ENCODE data around the gene PRDM16.

The PRDM16 gene

DNA sequence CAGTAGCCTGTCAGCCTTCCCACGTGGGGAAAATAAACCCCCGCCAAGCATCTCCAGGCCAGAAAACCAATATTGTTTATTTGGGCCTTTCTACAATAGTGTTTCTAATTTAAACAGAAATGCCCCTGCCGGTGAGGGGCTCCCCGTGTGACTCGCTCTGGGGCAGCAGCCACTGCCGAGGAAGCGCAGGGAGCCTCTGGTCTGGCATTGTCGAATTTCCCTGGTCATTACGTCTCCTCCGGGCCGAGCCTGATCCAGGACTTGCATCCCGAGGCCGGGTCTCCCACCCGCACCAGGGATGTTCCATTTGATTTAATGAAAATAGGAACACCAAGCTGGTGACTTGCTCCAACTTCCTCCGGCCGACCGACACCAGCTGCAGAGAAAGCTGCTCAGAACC, 20.5 kb downstream of the PRDM16 start:
- H3K27me3 Mint-ChIP-seq: peaks cover 40% of the 10 kb centered on the region
- no peaks in the 10 kb centered on the region for H3K36me3 Mint-ChIP-seq
- no peak overlapping the region for H3K4me3 Mint-ChIP-seq
- no peaks in the 10 kb centered on the region for H3K9me3 Mint-ChIP-seq
- ATAC-seq: no peak
- no peak overlapping the region for H3K27ac Mint-ChIP-seq
- H3K4me1 Mint-ChIP-seq: no peaks in the 10 kb centered on the region

DNA sequence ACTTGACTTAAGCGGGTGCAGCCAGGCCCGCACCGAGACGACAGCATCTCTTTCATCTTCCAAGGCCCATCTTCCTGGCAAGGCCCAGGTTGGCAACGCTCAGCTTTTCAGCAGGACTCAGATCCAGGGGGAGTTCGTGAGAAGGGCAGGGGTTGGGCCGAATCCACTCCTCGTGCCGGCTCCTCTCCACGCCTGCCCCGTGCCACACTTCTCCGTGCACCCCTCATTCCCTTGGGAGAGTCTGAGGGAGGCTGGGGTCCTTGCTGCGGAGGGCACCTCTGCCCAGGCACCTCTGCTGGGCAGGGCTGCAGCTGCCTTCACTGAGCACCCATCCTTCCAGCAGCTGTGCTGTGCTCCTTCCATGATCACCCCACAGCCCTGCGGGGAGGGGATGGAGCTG, 22.3 kb downstream of the PRDM16 start:
- Mint-ChIP-seq H3K36me3 (no peaks in the 10 kb centered on the region), H3K27me3 (peaks cover 46% of the 10 kb centered on the region), H3K9me3 (no peaks in the 10 kb centered on the region), H3K27ac (no peak overlapping the region), H3K4me3 (no peak overlapping the region), H3K4me1 (no peaks in the 10 kb centered on the region)
- ATAC-seq: no peak

DNA sequence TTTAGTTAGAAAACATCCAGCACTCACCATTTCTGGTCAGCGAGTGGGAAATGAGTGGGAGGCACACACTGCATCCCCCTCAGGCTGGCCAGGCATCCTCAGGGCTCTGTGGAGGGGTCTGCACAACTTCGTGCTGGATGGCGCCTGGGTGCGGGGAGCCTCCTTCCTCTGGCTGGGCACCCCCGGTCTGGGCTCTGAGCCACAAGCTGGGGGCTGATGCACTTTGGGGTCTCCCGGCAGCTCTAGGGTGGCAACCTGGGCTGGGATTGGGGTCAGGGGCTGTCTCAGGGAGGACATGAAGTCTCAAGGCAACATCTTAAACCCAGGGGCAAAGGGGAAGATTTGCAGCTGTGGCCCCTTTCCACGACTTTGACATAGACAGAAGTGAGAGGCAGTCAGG, 23.5 kb downstream of the PRDM16 start:
- H3K27me3 Mint-ChIP-seq: peaks cover 53% of the 10 kb centered on the region
- no peaks in the 10 kb centered on the region for H3K4me1 Mint-ChIP-seq

DNA sequence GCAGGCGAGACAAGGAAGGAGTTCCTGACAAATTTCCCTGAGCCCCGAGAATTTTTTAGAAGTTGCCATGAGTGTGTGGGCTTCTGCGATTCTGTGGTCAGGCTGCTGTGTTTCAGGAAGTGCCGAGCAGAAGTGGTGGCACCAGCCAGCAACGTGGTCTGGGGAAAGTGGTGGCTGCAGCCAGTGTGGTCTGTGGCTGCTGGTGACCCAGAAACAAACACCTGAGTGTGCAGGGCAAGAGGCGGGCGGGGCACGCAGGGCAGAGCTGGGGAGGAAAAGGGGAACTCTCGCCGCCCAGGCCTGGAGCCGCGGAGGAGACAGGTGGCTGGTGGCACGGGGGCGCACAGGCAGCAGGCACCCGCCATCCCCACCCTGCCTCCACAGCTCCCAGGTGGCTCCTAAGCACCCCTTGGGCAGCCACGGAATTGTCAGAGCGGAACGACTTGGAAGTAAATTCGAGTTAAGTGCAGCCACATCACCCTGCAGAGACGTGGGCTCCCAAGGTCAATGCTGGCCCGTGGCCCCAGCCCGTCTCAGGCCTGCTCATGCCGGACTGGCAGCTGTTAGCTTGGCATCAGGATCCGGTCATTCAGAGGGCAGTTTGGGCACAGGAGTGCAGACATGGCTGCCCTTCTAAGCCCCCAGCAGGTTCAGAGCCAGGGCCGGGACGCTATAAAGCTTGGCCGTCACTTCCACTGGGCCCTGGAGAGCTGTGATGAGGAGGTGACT, 25.1 kb downstream of the PRDM16 start:
- Mint-ChIP-seq H3K27me3 (peaks cover 67% of the 10 kb centered on the region), H3K4me3 (no peak overlapping the region), H3K27ac (no peak overlapping the region), H3K9me3 (no peaks in the 10 kb centered on the region), H3K36me3 (no peaks in the 10 kb centered on the region), H3K4me1 (no peaks in the 10 kb centered on the region)
- ATAC-seq: no peak

More for the DNA sequence above, 23.5 kb downstream of the PRDM16 start:
- Mint-ChIP-seq H3K36me3 (no peaks in the 10 kb centered on the region), H3K27ac (no peak overlapping the region), H3K4me3 (no peak overlapping the region), H3K9me3 (no peaks in the 10 kb centered on the region)
- no peak for ATAC-seq

DNA sequence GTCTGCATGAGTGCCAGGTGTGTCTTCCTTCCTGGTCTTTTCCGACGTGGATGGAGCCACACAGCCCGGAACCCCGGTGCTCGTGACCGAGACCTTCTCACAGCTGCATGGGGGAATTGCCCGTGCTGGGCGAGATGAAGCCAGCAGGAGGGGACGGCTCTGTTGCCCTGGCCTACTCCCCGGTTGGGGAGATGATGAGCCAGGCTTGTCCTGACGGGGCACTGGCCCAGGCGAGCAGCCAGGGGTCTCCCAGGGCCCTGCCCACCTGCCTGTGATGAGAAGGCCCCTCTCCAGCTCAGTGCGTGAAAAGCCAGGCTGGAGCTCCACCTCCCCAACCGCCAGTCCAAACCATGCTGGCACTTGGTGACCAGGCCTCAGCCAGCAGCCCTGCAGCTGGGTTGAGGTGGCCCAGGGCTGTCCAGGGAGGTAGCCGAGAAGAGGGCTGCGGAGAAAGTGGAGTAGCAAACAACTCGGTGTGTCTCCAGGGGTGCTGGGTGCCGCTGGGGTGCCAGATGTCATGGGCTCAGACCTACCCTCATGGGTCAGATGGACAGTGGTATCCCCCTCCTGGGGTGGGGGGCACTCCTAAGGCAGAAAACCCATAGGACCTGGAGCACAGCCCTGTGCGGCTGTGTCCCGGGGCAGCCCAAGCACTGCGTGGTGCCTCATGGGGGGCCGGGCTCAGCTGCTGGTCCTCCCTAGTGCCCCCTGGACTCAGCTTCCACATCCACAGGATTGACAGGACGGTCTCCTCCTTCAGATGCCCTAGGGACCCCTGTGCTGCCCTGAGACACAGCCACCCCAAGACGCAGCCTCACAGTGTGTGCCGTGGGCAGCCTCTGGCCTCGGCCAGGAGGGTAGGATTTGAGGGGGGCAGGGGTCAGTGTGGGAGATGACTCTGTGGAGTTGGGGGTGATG, 26.1 kb downstream of the PRDM16 start:
- H3K9me3 Mint-ChIP-seq: no peaks in the 10 kb centered on the region
- no peak for ATAC-seq
- H3K4me3 Mint-ChIP-seq: no peak overlapping the region
- H3K27me3 Mint-ChIP-seq: peaks cover 77% of the 10 kb centered on the region
- H3K4me1 Mint-ChIP-seq: no peaks in the 10 kb centered on the region
- no peak overlapping the region for H3K27ac Mint-ChIP-seq
- H3K36me3 Mint-ChIP-seq: no peaks in the 10 kb centered on the region

DNA sequence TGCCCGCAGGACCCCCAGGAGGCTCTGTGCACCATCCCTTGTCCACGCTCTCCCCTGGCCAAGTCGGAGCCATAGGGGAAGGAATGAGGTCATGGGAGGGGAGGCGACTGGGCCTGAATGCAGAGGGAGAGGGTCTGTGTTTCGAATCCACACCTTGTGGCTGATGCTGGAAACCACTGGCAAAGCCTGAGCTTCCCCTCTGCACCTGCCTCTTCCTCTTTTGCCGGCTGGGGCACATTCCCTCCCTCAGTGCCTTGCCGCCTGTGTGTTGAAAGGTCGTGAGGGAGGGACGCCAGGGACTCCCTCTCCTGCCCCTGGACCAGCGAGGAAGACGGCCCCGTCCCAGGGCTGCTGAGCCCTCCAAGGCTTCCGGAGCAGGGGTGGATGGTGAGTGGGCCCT, 27.3 kb downstream of the PRDM16 start:
- Mint-ChIP-seq H3K36me3 (no peaks in the 10 kb centered on the region), H3K9me3 (no peaks in the 10 kb centered on the region), H3K4me3 (no peak overlapping the region), H3K27ac (no peak overlapping the region), H3K4me1 (no peaks in the 10 kb centered on the region), H3K27me3 (peaks cover 78% of the 10 kb centered on the region)
- no peak for ATAC-seq

DNA sequence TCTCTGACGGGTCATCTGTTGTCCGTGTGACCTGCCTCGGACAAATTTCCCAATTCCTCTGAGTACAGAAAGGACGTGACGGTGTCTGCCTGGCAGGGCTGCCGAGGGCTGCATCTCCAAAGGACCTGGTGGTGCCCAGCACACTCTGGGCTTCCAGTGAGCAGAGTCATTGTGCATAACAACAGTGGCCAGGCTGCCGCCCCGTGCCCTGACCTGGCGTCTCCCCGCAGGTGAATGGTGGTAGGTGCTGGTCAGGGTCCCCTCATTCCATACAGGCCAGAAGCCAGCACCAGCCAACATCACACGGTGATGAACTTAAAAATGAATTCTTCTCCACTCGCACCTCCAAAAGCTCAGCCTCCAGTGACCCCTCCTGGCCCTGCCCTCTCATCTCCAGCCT, 28.2 kb downstream of the PRDM16 start:
- Mint-ChIP-seq H3K4me3 (no peak overlapping the region), H3K27me3 (peaks cover 69% of the 10 kb centered on the region), H3K9me3 (no peaks in the 10 kb centered on the region), H3K4me1 (no peaks in the 10 kb centered on the region), H3K36me3 (no peaks in the 10 kb centered on the region), H3K27ac (no peak overlapping the region)
- ATAC-seq: no peak

DNA sequence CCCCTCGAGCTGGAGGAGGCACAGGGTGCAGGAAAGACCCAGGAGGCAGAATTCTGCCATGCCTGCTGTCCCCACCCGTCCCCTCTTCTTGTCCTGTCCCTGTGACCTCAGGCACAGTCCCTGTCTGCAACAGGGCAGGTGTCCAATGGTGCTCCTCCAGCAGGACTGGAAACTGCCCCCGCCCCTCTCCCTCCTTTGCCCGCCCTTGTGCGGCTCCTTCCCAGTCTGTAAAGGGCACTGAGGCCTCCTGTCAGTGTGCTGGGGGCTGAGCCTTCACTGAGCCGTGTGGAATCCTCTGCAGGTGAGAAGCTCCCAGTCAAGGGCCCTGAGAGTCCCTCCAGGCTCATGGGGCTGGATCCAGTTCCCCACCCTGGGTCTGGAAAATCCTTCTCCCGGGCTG, 28.9 kb downstream of the PRDM16 start:
- ATAC-seq: no peak
- no peak overlapping the region for H3K4me3 Mint-ChIP-seq
- H3K27ac Mint-ChIP-seq: no peak overlapping the region
- no peaks in the 10 kb centered on the region for H3K9me3 Mint-ChIP-seq
- no peaks in the 10 kb centered on the region for H3K36me3 Mint-ChIP-seq
- peaks cover 64% of the 10 kb centered on the region for H3K27me3 Mint-ChIP-seq
- no peaks in the 10 kb centered on the region for H3K4me1 Mint-ChIP-seq

DNA sequence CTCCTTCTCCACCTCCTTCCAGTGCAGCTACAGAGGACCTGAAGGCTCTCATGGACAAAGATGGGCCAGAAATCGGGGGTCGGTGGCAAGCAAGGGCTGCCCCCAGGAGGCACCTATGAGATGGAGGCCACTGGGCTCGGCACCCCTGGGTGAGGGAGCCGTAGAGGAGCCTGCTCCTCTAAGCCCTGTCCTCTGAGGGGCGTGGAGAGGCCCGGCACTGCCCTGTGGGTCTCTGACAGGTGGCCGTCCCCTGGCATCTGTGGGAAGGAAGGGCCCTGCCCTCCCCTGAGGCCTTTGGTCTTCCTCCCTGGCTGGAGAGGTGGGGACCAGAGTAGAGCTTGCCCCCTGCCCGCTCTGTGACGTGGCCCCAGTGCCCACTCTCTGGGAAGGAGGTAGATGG, 30.9 kb downstream of the PRDM16 start:
- no peak for ATAC-seq
- H3K36me3 Mint-ChIP-seq: no peaks in the 10 kb centered on the region
- H3K27me3 Mint-ChIP-seq: peaks cover 53% of the 10 kb centered on the region
- no peaks in the 10 kb centered on the region for H3K9me3 Mint-ChIP-seq
- no peaks in the 10 kb centered on the region for H3K4me1 Mint-ChIP-seq
- H3K4me3 Mint-ChIP-seq: no peak overlapping the region
- no peak overlapping the region for H3K27ac Mint-ChIP-seq

DNA sequence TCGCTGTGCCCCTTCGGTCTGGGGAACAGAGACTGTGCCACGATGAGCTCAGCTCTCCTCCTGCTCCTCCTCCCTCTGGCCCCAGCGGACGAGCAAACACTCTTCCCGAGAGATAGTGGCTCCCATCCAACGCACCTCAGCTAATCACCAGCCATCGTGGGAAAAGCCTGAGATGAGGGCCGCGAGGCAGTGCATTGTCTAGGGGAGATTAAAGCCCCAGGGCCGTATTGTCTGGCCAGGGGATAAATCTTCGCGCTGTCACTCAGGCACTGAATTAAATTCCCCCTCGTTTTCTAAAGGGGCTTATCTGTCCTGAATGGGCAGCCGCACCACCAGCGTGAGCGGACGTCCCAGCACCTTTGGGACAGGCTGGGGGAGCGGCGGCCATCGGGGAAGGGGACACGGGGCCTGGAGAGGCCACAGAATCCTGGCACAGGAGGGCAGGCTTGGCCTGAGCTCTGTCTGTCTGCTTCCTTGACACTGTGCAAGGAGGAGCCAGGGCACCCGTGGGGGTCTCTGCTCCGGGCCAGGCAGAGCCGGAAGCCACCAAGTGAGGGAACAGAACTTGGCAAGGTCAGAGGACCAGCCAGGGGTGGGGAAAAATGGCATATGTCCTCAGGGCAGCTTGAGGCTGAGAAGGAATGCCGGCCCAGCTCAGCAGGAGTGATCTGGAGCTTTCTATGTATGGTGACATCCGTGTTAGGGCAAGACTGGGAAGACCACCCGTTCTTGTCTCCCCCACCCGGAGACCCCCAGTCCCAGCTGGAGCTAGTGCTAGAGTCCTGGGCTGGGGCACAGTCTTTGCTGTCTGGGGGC, 32.3 kb downstream of the PRDM16 start:
- Mint-ChIP-seq H3K9me3 (no peaks in the 10 kb centered on the region), H3K27me3 (peaks cover 46% of the 10 kb centered on the region), H3K4me1 (no peaks in the 10 kb centered on the region), H3K27ac (no peak overlapping the region), H3K4me3 (no peak overlapping the region), H3K36me3 (no peaks in the 10 kb centered on the region)
- no peak for ATAC-seq

DNA sequence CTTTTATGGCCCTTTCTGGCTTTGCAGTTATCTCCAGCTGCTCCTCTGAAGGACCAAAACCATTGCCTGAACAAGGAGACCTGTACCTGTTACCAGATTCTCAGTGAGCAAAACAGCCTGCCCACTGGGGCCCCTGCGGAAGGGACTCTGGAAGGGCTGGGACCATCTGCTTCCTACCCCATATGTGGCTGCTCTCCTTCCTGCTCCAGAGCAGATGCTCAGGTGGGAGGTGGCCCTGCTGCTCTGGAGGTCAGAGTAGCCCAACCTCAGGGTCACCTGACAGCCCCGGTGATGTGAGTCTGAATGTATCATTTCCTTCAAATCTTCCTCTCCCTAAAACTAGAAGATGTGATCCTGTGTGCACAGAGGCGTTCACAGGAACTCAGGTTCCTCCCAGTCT, 33.6 kb downstream of the PRDM16 start:
- Mint-ChIP-seq H3K27ac (no peak overlapping the region), H3K4me3 (no peak overlapping the region), H3K9me3 (peaks cover 2% of the 10 kb centered on the region), H3K4me1 (no peaks in the 10 kb centered on the region), H3K27me3 (peaks cover 37% of the 10 kb centered on the region), H3K36me3 (no peaks in the 10 kb centered on the region)
- ATAC-seq: no peak

DNA sequence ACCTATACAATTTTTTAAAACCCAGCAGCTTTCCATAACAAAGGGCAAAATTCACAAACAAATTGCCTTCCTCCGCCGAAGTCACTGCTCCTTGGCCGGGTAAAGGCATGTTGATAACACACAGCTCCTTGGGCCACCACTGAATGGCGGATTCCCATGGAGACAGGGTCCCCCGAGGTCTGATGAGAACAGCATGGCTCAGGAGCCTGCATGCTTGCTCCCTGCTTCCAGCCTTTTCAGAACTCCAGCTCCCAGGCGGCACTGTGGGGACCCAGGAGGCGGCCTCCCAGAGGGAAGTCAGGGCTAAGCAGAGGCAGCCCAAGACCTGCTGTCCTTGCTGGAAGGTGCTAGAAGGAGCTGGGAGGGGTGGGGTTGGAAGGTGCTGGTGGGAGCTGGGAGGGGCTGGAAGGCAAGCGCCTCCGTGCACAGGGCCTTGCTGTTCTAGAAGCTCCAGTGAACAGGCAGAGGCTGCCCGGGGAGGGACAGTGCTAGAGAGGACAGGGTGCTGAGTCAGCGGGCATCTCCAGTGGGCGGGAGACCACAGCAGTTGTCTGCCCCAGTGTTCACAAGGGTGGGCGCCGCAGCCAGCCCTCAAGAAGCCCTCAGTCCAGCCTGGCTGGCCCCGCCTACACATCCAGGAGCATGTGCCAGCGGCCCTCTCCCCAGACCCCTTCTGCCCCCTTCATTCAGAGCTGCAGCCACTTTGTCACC, 35.1 kb downstream of the PRDM16 start:
- Mint-ChIP-seq H3K9me3 (peaks cover 4% of the 10 kb centered on the region), H3K4me1 (no peaks in the 10 kb centered on the region), H3K27me3 (peaks cover 29% of the 10 kb centered on the region), H3K36me3 (no peaks in the 10 kb centered on the region), H3K27ac (no peak overlapping the region), H3K4me3 (no peak overlapping the region)
- no peak for ATAC-seq

DNA sequence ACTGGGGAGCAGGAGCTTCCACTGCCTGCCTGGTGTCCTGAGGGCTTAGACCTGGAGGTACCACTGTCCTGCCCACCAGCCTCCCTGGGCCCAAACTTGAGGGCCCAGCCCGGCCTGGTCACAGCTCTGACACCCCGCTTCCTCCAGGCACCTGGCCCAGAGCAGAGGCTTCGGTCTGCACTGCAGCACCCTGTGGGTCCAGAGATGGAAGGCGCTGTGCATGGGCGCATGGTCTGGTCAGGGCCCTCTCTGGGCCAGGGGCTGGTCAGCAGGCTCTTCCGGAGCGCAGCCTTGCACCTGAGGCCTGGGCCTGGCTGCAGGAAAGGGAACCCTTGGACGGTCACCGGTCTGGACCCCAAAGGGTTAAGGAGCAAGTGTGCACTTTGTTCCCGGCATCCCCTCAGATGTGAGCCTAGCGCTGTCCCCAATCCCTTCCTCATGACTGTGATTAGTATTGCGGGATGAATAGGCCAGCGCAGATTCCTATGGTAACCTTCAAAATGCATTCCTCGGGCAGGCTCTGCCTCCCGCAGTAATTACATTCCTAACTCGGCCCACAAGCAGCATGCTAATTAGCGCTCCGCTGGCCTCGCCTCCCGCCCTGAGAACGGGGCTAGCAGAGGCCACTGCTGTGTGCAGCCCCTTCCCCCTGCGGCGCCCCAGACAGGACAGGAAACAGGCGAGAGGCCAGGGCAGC, 36.3 kb downstream of the PRDM16 start:
- ATAC-seq: no peak
- no peaks in the 10 kb centered on the region for H3K4me1 Mint-ChIP-seq
- no peak overlapping the region for H3K27ac Mint-ChIP-seq
- no peak overlapping the region for H3K4me3 Mint-ChIP-seq
- H3K36me3 Mint-ChIP-seq: no peaks in the 10 kb centered on the region
- H3K9me3 Mint-ChIP-seq: peaks cover 4% of the 10 kb centered on the region
- peaks cover 17% of the 10 kb centered on the region for H3K27me3 Mint-ChIP-seq

DNA sequence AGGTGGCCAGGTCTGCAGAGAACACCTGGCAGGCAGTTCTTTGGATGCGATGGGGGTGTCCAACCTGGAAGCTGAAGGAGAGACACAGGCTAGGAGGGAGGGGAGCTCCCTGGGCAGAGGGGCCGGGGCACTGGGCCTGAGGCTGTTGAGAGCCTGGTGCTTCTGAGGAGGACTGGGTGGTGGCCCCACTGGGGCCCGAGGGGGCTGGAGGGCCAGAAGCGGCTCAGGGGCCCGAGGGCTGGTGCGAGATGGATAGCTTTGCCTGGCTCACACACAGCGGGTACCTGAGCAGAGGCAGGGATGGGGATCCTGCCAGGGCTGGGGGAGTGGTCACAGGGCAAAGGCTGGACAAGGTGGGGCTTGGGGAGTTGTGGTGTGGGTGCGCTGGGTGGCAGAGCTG, 37.2 kb downstream of the PRDM16 start:
- H3K4me3 Mint-ChIP-seq: no peak overlapping the region
- no peaks in the 10 kb centered on the region for H3K4me1 Mint-ChIP-seq
- ATAC-seq: no peak
- peaks cover 4% of the 10 kb centered on the region for H3K9me3 Mint-ChIP-seq
- peaks cover 9% of the 10 kb centered on the region for H3K27me3 Mint-ChIP-seq
- H3K27ac Mint-ChIP-seq: no peak overlapping the region
- no peaks in the 10 kb centered on the region for H3K36me3 Mint-ChIP-seq

Data from stimulated activated memory B cell treated with anti-CD40 and anti-IgM and Interleukin-4, amounts not matched to agents 10 μg/mL and 1 μg/mL and 100 μg/mL, for 72 hours (primary cell).